K562 (cell line): ENCODE results near the gene ELMOD1. TPM values are rescaled to one million over a fixed set of nuclear protein-coding genes. Genes with fewer than 3 reads are reported as not detected.
A peak's percentile ranks its signal among the peaks of the same experiment; 100 is the strongest.

Experiments
- CXXC5 ChIP-seq: fragments of 250-450 bp; sonication (Bioruptor Pico); IDR thresholded peaks from 2 replicates; pipeline ENCODE4 v1.8.0; 2022; ENCODE audit warnings: inconsistent platforms, mild to moderate bottlenecking, moderate library complexity
- ELF2 ChIP-seq: fragments of 250-450 bp; sonication (Bioruptor Pico); IDR thresholded peaks from 2 replicates; pipeline ENCODE4 v1.5.0; 2021; ENCODE audit warnings: mild to moderate bottlenecking
- FOXA1 ChIP-seq: fragments of 450-650 bp; IDR thresholded peaks from 2 replicates; pipeline ENCODE4 v1.6.1; 2016; ENCODE audit warnings: mild to moderate bottlenecking, borderline replicate concordance
- FOXK1 ChIP-seq: sonication (generic); formaldehyde crosslinking; IDR thresholded peaks from 2 replicates; pipeline ENCODE4 v1.8.0; 2022; ENCODE audit warnings: missing genetic modification reagents, mild to moderate bottlenecking, borderline replicate concordance
- GATA2 ChIP-seq: sonication (generic); formaldehyde crosslinking; IDR thresholded peaks from 2 replicates; pipeline ENCODE4 v1.4.0; 2020; ENCODE audit warnings: mild to moderate bottlenecking, missing genetic modification reagents
- HDAC1 ChIP-seq, 2 experiments: fragments of 450-650 bp; IDR thresholded peaks; 2 replicates each; pipeline ENCODE4 v1.6.1; 2016 to 2017; ENCODE audit warnings: inconsistent platforms in 1 of 2, mild to moderate bottlenecking in 1 of 2, moderate library complexity in 1 of 2
- HDAC3 ChIP-seq: fragments of 450-650 bp; IDR thresholded peaks from 2 replicates; pipeline ENCODE4 v1.6.1; 2018; ENCODE audit warnings: borderline replicate concordance, mild to moderate bottlenecking, moderate library complexity; ENCODE audit not compliant: partially characterized antibody
- HDAC8 ChIP-seq: fragments of 450-650 bp; IDR thresholded peaks from 2 replicates; pipeline ENCODE4 v1.6.1; 2016; ENCODE audit warnings: mild to moderate bottlenecking, missing genetic modification characterization, moderate library complexity, missing compliant biosample characterization
- HMGN3 ChIP-seq: IDR thresholded peaks from 2 replicates; pipeline ENCODE4 v1.6.1; 2011; ENCODE audit warnings: borderline replicate concordance, low read depth, mild to moderate bottlenecking, mixed read lengths, low read length; ENCODE audit not compliant: insufficient read length; ENCODE audit errors: extremely low read depth
- LARP7 ChIP-seq: fragments of 450-650 bp; IDR thresholded peaks from 2 replicates; pipeline ENCODE4 v1.6.1; 2016
- RB1 ChIP-seq: fragments of 450-650 bp; IDR thresholded peaks from 2 replicates; pipeline ENCODE4 v1.6.1; 2017; ENCODE audit warnings: low read depth, mild to moderate bottlenecking
- TAL1 ChIP-seq: fragments of 450-650 bp; IDR thresholded peaks from 2 replicates; pipeline ENCODE4 v1.6.1; 2016; ENCODE audit warnings: mild to moderate bottlenecking
- ZBED1 ChIP-seq: IDR thresholded peaks from 2 replicates; pipeline ENCODE4 v1.6.1; 2014
- ZBTB1 ChIP-seq: sonication (generic); formaldehyde crosslinking; IDR thresholded peaks from 2 replicates; pipeline ENCODE4 v1.8.1; 2023; ENCODE audit warnings: missing genetic modification reagents, low read depth, mild to moderate bottlenecking, borderline replicate concordance
- ZBTB8A ChIP-seq: fragments of 450-650 bp; IDR thresholded peaks from 2 replicates; pipeline ENCODE4 v1.6.1; 2018; ENCODE audit warnings: mild to moderate bottlenecking, moderate library complexity; ENCODE audit not compliant: partially characterized antibody
- ZFP1 ChIP-seq: fragments of 450-650 bp; formaldehyde crosslinking; IDR thresholded peaks from 2 replicates; pipeline ENCODE4 v1.4.0; 2020; ENCODE audit warnings: mild to moderate bottlenecking, mixed read lengths
- ZNF644 ChIP-seq: fragments of 200-800 bp; sonication (Bioruptor generic); IDR thresholded peaks from 2 replicates; pipeline ENCODE4 v1.6.1; 2016; ENCODE audit warnings: low read depth, missing genetic modification characterization, missing compliant biosample characterization
- ZNF668 ChIP-seq: fragments of 250-450 bp; sonication (Bioruptor Pico); IDR thresholded peaks from 2 replicates; pipeline ENCODE4 v1.8.0; 2022; ENCODE audit warnings: mild to moderate bottlenecking, inconsistent platforms
- polyA plus RNA-seq, 8 experiments: library from polyadenylated mRNA; depleted of rRNA in 4 of 8; stranded (reverse) in 5 of 8; unstranded in 3 of 8; fragments of >200 nt; fragmentation: Nextera tagmentation in 2 of 8; fragmentation: Illumina TruSeq in 1 of 8; extraction: Ambion mirVana in 2 of 8; extraction: Trizol in 1 of 8; gene quantifications; 2 replicates each; pipeline versions ENCODE4 v1.2.1 to v1.2.3, GENCODE V29; 2011 to 2014; ENCODE audit warnings: inconsistent platforms in 1 of 8, missing spikeins in 1 of 8
- total RNA-seq, 7 experiments: library from RNA; depleted of rRNA in 6 of 7; stranded (reverse); fragments of >200 nt in 6 of 7; fragmentation: Illumina TruSeq in 2 of 7; extraction: Trizol in 2 of 7; gene quantifications; 2 replicates each; pipeline versions ENCODE4 v1.2.1 to v1.2.3, GENCODE V29; 2011 to 2021; ENCODE audit warnings: low replicate concordance in 1 of 7
- TF ChIP-seq, protein P1 (sequence below): conservative IDR thresholded peaks from 2 replicates; pipeline ENCODE4 v1.6.1; 2011; ENCODE audit warnings: low read depth, mild to moderate bottlenecking, low read length; ENCODE audit not compliant: control insufficient read depth
- TF ChIP-seq, protein P2 (sequence below), 2 experiments: fragments of 450-650 bp; IDR thresholded peaks; 2 replicates each; pipeline ENCODE4 v1.6.1; 2016; ENCODE audit warnings: mild to moderate bottlenecking in 2 of 2, borderline replicate concordance in 1 of 2, low read depth in 1 of 2, moderate library complexity in 1 of 2

Gene ELMOD1
- total and polyA plus RNA-seq, 9 of the 15 experiments (the other 6 are each of a cell fraction or from before 2014, with no cell fraction given) = not detected

DNA sequence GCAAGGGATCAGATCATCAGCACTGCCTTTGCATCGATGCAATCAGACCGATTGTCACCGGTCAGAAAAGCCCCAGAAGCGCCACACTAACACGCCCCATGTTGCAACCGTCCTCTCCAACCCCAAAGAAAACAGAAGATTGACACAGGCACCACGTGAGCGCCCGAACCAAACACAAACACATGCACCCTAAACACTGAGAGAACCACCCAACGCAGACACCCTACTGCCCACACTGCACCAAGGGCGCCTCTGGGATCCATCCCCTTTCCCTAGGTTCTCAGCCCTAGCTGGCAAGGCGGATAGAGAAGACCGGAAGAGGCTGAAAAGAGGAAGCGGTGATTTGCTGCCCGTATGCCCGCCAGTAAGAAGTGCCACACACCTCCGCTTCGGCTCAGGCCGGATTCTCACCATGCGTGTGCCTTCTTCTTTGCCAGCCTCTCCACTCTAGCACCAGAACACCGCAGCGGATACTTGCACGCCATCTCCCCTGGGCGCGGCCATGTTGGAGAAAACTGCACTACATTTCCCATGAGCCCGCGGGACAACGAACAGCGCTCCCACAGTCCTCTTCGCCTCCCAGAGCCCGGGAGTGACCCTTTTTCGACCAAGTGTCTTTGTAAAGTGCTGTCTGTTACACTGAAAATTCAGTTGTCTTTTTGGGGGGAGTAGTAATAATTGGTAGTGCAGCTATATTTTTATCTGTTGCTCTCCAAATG is 25.6 kb upstream of the ELMOD1 start, which contains the start of gene ALKBH8 (continued):
- TF ChIP-seq, protein P1, sequence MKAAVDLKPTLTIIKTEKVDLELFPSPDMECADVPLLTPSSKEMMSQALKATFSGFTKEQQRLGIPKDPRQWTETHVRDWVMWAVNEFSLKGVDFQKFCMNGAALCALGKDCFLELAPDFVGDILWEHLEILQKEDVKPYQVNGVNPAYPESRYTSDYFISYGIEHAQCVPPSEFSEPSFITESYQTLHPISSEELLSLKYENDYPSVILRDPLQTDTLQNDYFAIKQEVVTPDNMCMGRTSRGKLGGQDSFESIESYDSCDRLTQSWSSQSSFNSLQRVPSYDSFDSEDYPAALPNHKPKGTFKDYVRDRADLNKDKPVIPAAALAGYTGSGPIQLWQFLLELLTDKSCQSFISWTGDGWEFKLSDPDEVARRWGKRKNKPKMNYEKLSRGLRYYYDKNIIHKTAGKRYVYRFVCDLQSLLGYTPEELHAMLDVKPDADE = peak; percentile 98
- peak; percentile 90 for TF ChIP-seq ELF2 (CRISPR knock-in tag)
- TF ChIP-seq TAL1 = no peak
- peak; percentile 56 for TF ChIP-seq CXXC5
- TF ChIP-seq ZBTB8A = no peak
- no peak for TF ChIP-seq HDAC8 (tag)
- no peak for TF ChIP-seq ZBTB1 (CRISPR knock-in tag)
- no peak for TF ChIP-seq ZBED1
- TF ChIP-seq HDAC1 (IDR thresholded peaks at IDR 0.05) = peak; percentile 80 to 99; a peak in 3 of 4 replicates
- TF ChIP-seq ZNF668 (CRISPR knock-in tag) = no peak
- TF ChIP-seq LARP7 = no peak
- TF ChIP-seq, protein P2, sequence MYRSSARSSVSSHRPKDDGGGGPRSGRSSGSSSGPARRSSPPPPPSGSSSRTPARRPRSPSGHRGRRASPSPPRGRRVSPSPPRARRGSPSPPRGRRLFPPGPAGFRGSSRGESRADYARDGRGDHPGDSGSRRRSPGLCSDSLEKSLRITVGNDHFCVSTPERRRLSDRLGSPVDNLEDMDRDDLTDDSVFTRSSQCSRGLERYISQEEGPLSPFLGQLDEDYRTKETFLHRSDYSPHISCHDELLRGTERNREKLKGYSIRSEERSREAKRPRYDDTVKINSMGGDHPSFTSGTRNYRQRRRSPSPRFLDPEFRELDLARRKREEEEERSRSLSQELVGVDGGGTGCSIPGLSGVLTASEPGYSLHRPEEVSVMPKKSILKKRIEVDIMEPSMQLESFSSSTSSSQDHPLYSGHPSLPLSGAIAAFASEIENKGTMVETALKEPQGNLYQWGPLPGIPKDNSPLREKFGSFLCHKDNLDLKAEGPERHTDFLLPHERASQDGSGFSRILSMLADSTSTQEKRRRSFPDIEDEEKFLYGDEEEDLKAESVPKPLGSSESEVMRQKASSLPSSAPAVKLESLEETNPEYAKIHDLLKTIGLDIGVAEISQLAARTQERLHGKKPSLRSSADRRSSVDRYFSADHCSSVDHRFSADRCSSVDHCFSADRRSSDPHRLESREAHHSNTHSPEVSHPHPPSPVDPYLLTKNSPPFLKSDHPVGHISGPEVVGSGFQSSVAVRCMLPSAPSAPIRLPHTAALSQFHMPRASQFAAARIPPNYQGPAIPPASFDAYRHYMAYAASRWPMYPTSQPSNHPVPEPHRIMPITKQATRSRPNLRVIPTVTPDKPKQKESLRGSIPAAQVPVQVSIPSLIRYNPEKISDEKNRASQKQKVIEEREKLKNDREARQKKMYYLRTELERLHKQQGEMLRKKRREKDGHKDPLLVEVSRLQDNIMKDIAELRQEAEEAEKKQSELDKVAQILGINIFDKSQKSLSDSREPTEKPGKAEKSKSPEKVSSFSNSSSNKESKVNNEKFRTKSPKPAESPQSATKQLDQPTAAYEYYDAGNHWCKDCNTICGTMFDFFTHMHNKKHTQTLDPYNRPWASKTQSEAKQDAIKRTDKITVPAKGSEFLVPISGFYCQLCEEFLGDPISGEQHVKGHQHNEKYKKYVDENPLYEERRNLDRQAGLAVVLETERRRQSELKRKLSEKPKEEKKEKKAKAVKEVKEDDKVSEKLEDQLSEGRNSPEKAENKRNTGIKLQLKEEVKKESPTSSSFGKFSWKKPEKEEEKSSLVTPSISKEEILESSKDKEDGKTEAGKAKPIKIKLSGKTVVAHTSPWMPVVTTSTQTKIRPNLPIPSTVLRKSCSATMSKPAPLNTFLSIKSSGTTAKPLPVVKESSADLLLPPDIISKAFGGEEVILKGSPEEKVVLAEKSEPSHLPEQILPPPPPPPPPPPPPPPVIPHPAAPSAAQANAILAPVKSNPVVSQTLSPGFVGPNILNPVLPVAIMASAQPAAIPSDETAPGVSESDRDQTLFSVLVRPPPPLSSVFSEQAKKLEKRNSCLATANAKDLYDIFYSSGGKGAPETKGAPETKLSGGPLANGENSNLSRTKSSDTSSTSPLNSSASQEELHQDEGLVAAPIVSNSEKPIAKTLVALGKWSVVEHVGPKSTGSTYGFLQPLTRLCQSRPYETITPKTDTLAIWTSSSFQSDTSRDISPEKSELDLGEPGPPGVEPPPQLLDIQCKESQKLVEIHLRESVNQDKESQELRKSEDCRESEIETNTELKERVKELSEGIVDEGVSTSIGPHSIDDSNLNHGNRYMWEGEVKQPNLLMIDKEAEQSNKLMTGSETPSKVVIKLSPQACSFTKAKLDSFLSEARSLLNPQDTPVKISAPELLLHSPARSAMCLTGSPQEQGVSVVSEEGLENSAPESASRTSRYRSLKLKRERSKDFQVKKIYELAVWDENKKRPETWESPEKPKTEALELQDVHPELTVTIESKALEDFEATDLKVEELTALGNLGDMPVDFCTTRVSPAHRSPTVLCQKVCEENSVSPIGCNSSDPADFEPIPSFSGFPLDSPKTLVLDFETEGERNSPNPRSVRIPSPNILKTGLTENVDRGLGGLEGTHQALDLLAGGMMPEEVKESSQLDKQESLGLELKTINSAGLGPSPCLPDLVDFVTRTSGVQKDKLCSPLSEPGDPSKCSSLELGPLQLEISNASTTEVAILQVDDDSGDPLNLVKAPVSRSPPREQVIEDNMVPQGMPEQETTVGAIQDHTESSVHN (IDR thresholded peaks at IDR 0.05; ENCODE audit: borderline replicate concordance in 1 of 2, low read depth in 1 of 2) = no peak
- TF ChIP-seq RB1 = no peak; the same call in 1 of the 2 replicates
- no peak for TF ChIP-seq FOXA1
- TF ChIP-seq GATA2 (CRISPR knock-in tag) = no peak
- TF ChIP-seq HDAC3 = no peak
- TF ChIP-seq FOXK1 (CRISPR knock-in tag) = peak; percentile 22; the same call in 1 of the 2 replicates
- peak; percentile 63; the same call in 1 of the 2 replicates for TF ChIP-seq ZNF644 (tag)
- no peak for TF ChIP-seq HMGN3
- TF ChIP-seq ZFP1 (CRISPR knock-in tag) = no peak
